Psoas muscle (tissue), 8 donors: Measurements from ENCODE around the gene PPM1B. TPM values are rescaled to one million over a fixed set of nuclear protein-coding genes. Genes with fewer than 3 reads are reported as not detected.

Experiments
- ATAC-seq, 4 donors: fragments of 200-7000 bp; cut with Tn5 transposase; one replicate each; pipeline ENCODE4 v1.9.1; 2020; ENCODE audit warnings: moderate library complexity in 3 of 4, mild to moderate bottlenecking in 2 of 4
- DNase-seq, 2 donors: peaks; one replicate each; pipeline ENCODE4 v3.0.0-alpha.2; 2020
- H3K27ac ChIP-seq: fragments of 200-600 bp; one replicate; pipeline ENCODE4 v1.8.0; 2022
- H3K27me3 ChIP-seq, 3 donors: fragments of 200-600 bp in 1 of 3; one replicate each; pipeline versions ENCODE4 v1.6.1 to v1.8.0; 2013 to 2022; ENCODE audit warnings: low read length in 2 of 3, mild to moderate bottlenecking in 2 of 3, moderate library complexity in 1 of 3; ENCODE audit not compliant: insufficient read depth in 3 of 3
- H3K36me3 ChIP-seq, 2 donors: fragments of 200-600 bp in 1 of 2; one replicate each; pipeline versions ENCODE4 v1.6.1 to v1.8.0; 2013 to 2022; ENCODE audit warnings: low read depth in 1 of 2, mild to moderate bottlenecking in 1 of 2, moderate library complexity in 1 of 2; ENCODE audit not compliant: insufficient read depth in 1 of 2
- H3K4me1 ChIP-seq: fragments of 200-600 bp; one replicate; pipeline ENCODE4 v1.8.0; 2022
- H3K4me3 ChIP-seq: fragments of 200-600 bp; one replicate; pipeline ENCODE4 v1.8.0; 2022; ENCODE audit warnings: mild to moderate bottlenecking
- H3K9me3 ChIP-seq: fragments of 200-600 bp; one replicate; pipeline ENCODE4 v1.8.0; 2022
- WGBS, 3 donors: extraction: QIAGEN DNeasy Blood & Tissue Kit; methylation state at CpG; one replicate each; pipeline versions ENCODE4 v1.1.6 to v1.1.7; 2013; 5-methylcytosine and 5-hydroxymethylcytosine counted together
- intact Hi-C, 2 donors: fragments of 100-400 bp; cut with DNase I; formaldehyde crosslinking; loops; one replicate each; pipeline versions ENCODE4 v1.11.0 to v1.14.2; 2022
- polyA plus RNA-seq, 3 donors: library from polyadenylated mRNA; stranded (reverse); fragments of 200-250 nt; gene quantifications; one replicate each; pipeline ENCODE4 v1.2.3, GENCODE V29; 2013
- total RNA-seq, 4 donors: library from RNA; stranded (reverse); fragmentation: NEBNext Ultra II Directional in 2 of 4; extraction: Animal tissue kit (Norgen Biotek cat#: 25700) in 2 of 4; gene quantifications; one replicate each; pipeline versions ENCODE4 v1.2.1 to v1.2.4, GENCODE V29; 2021 to 2023
- TF ChIP-seq, protein P1 (sequence below): fragments of 200-600 bp; IDR thresholded peaks from one replicate; pipeline ENCODE4 v1.8.0; 2022; ENCODE audit warnings: antibody characterized with exemption
- donor health status: healthy with polysubstance abuse.
- donor health status: DM: no; HTN: no; CAD: no; lungs with moderate emphysema.
- donor health status: Bipolar disorder and iron deficiency.
- donor health status: healthy.
- donor health status: DM: yes; HTN: yes; CAD: no.
- donor health status: DM: no; HTN: no; CAD: no.
- donor health status: DM: no; HTN: no; CAD: no.
- donor health status: DM: yes; HTN: yes; CAD: no.

The PPM1B gene
- total and polyA plus RNA-seq, 7 donors: 17.4 to 244 (median 112) TPM

DNA sequence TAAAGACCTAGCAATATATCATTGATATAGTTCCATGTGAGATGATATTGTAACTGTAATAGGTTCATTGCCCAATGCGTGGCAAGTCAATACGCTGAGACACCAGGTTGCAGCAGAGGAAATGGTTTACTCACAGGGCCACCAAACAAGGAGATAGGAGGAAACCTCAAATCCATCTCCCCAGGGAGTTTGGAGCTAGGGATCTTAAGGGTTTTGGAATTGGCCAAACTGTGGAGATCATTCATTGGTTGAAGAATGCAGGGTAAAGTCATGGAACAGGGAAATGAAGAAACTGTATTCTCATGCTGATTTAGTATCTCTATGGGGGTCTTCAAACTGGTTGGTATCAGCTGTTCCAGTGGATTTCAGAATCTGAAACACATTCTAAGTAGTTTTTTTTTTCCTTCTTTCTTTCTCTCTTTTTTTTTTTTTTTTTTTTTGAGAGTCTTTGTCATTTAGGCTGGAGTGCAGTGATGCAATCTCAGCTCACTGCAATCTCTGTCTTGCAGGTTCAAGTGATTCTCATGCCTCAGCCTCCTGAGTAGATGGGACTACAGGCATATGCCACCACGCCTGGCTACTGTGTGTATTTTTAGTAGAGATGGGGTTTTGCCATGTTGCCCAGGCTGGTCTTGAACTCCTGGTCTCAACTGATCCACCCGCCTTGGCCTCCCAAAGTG lies 30.7 kb upstream of the PPM1B start:
- peaks cover 10% of the 10 kb centered on the region for H3K4me1 ChIP-seq
- TF ChIP-seq, protein P1, sequence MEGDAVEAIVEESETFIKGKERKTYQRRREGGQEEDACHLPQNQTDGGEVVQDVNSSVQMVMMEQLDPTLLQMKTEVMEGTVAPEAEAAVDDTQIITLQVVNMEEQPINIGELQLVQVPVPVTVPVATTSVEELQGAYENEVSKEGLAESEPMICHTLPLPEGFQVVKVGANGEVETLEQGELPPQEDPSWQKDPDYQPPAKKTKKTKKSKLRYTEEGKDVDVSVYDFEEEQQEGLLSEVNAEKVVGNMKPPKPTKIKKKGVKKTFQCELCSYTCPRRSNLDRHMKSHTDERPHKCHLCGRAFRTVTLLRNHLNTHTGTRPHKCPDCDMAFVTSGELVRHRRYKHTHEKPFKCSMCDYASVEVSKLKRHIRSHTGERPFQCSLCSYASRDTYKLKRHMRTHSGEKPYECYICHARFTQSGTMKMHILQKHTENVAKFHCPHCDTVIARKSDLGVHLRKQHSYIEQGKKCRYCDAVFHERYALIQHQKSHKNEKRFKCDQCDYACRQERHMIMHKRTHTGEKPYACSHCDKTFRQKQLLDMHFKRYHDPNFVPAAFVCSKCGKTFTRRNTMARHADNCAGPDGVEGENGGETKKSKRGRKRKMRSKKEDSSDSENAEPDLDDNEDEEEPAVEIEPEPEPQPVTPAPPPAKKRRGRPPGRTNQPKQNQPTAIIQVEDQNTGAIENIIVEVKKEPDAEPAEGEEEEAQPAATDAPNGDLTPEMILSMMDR: no peak
- H3K27ac ChIP-seq: no peak overlapping the region
- DNase-seq: no peak
- no peak for ATAC-seq
- intact Hi-C loops: no loop called here
- H3K36me3 ChIP-seq: no peaks in the 10 kb centered on the region
- H3K9me3 ChIP-seq: no peaks in the 10 kb centered on the region
- 88 to 89% (median 88%) methylated on average over 4 of the region's 4 CpGs for WGBS, 3 donors
- no peaks in the 10 kb centered on the region for H3K27me3 ChIP-seq
- no peak overlapping the region for H3K4me3 ChIP-seq

DNA sequence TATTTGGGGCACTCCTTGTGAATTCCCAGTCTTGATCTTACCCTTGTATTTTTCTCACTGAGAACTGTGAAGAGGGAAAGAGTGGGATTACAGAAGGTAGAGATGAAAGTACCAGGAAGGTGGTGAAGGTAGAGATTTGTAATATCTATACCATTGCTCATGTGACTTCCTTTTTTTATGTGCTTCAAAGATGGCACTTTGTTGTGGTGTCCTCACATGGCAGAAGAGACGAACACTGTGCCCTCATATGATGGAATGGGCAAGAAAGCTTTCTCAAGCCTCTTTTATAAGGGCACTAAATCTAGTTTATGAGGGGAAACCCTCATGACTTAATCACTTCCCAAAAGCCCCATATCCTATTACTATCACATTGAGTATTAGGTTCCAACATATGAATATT lies 28.9 kb upstream of the PPM1B start:
- no peaks in the 10 kb centered on the region for H3K9me3 ChIP-seq
- no peak for ATAC-seq
- no peaks in the 10 kb centered on the region for H3K27me3 ChIP-seq
- H3K4me3 ChIP-seq: no peak overlapping the region
- 67 to 78% (median 71%) methylated on average over 1 of the region's 1 CpG for WGBS, 3 donors
- TF ChIP-seq, protein P1: no peak
- no peak for DNase-seq
- H3K36me3 ChIP-seq: no peaks in the 10 kb centered on the region
- intact Hi-C loops: no loop called here
- H3K4me1 ChIP-seq: peaks cover 10% of the 10 kb centered on the region
- H3K27ac ChIP-seq: no peak overlapping the region

DNA sequence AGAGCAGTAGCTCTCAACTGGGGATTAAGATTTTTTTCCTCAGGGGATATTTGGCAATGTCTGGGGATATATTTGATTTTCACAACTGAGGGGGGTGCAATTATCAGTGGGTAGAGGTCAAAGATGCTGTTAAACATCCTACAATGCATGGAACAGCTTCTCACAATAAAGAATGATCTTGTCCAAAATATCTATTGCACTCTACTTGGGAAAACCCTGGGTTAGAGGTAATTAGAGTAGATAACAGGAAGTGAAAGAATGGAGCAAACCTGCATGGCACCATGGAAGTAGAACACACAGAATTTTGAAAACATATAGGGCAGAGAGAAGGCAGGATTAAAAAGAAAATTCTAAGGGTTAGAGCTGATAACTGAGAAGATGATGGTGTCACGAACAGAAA lies 26.4 kb upstream of the PPM1B start:
- H3K9me3 ChIP-seq: no peaks in the 10 kb centered on the region
- H3K4me1 ChIP-seq: no peaks in the 10 kb centered on the region
- TF ChIP-seq, protein P1: no peak
- H3K4me3 ChIP-seq: no peak overlapping the region
- H3K36me3 ChIP-seq: no peaks in the 10 kb centered on the region
- DNase-seq (no peak), ATAC-seq (no peak)
- WGBS, 3 donors: 80 to 86% (median 80%) methylated on average over 1 of the region's 1 CpG
- no peak overlapping the region for H3K27ac ChIP-seq
- intact Hi-C loops: no loop called here
- no peaks in the 10 kb centered on the region for H3K27me3 ChIP-seq

DNA sequence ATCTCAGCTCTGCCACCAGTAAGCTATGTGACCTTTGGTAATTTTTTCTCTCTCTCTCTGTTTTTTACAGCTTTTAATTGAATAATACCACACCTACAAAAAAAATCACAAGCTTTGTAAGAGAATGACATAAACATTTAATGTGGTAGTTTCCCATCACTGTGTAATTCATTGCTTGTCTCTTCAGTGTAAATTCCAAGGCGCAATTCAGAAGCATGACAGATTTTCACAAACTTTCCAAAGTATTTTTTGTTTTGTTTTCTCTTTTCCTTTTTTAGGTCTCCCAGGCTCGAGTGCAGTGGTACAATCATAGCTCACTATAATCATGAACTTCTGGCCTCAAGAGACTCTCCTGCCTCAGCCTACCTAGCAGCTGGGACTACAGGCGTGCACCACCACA lies 25.0 kb upstream of the PPM1B start:
- Histone ChIP-seq H3K4me1 (no peaks in the 10 kb centered on the region), H3K27me3 (no peaks in the 10 kb centered on the region), H3K27ac (no peak overlapping the region), H3K9me3 (no peaks in the 10 kb centered on the region), H3K4me3 (no peak overlapping the region), H3K36me3 (no peaks in the 10 kb centered on the region)
- DNase-seq (no peak), ATAC-seq (no peak)
- WGBS, 3 donors: 78 to 81% (median 79%) methylated on average over 3 of the region's 3 CpGs
- intact Hi-C loops: no loop called here
- TF ChIP-seq, protein P1: no peak

DNA sequence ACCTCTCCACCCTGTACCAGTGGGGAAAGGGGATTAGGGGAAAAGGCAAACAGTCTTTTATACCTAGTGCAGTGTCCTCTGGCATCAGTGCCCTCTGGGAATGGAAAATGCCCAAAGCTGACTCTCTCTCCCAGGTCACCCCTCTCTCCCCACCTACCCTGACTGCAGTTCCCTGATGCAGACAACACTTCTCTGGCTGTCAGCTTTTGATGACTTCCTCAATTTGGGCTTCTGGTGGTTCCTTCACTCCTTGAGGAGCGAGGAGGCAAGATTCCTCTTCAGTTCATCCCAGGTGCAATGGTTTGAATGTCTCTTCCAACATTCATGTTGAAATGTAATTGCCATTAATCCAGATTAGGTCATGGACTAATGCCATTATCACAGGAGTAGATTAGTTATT lies 19.7 kb upstream of the PPM1B start:
- Histone ChIP-seq H3K27ac (no peak overlapping the region), H3K27me3 (no peaks in the 10 kb centered on the region), H3K4me3 (no peak overlapping the region), H3K9me3 (no peaks in the 10 kb centered on the region), H3K4me1 (no peaks in the 10 kb centered on the region), H3K36me3 (no peaks in the 10 kb centered on the region)
- no peak for ATAC-seq
- WGBS, 3 donors: 83 to 85% (median 84%) methylated on average over 1 of the region's 1 CpG
- DNase-seq: no peak
- intact Hi-C loops: no loop called here
- TF ChIP-seq, protein P1: no peak
